H1 (cell line): ENCODE data around the gene CC2D1A. TPM values are rescaled to one million over a fixed set of nuclear protein-coding genes. Genes with fewer than 3 reads are reported as not detected.

ENCODE experiments used
- BACH1 ChIP-seq: IDR thresholded peaks from 2 replicates; pipeline ENCODE4 v1.6.1; 2012; ENCODE audit warnings: low read length, improper control_type of control experiment
- BRCA1 ChIP-seq: IDR thresholded peaks from 2 replicates; pipeline ENCODE4 v1.6.1; 2012; ENCODE audit warnings: low read depth, low read length, improper control_type of control experiment
- CHD2 ChIP-seq: IDR thresholded peaks from 2 replicates; pipeline ENCODE4 v1.6.1; 2012; ENCODE audit warnings: low read length, improper control_type of control experiment
- EGR1 ChIP-seq: IDR thresholded peaks from 2 replicates; pipeline ENCODE4 v1.6.1; 2011; ENCODE audit warnings: low read depth, low read length, borderline replicate concordance
- EP300 ChIP-seq, 2 experiments: IDR thresholded peaks; 1 replicate in 1 of 2; 2 replicates in 1 of 2; pipeline ENCODE4 v1.6.1; 2011 to 2012; ENCODE audit warnings: low read depth in 2 of 2, low read length in 2 of 2, mild to moderate bottlenecking in 2 of 2, borderline replicate concordance in 1 of 2, inconsistent platforms in 1 of 2, moderate library complexity in 1 of 2
- EZH2 ChIP-seq: fragments of 200-600 bp; sonication (generic); IDR thresholded peaks from 2 replicates; pipeline ENCODE4 v1.7.1; 2012; ENCODE audit warnings: low read depth, mild to moderate bottlenecking, moderate library complexity, low read length, inconsistent platforms; ENCODE audit not compliant: severe bottlenecking
- GABPA ChIP-seq: IDR thresholded peaks from 2 replicates; pipeline ENCODE4 v1.6.1; 2011; ENCODE audit warnings: mild to moderate bottlenecking, low read length, moderate library complexity, borderline replicate concordance; ENCODE audit not compliant: insufficient read depth
- HDAC2 ChIP-seq, 2 experiments: fragments of 300-600 bp in 1 of 2; sonication (generic) in 1 of 2; IDR thresholded peaks; 2 replicates each; pipeline ENCODE4 v1.6.1; 2011 to 2012; ENCODE audit warnings: low read depth in 2 of 2, low read length in 2 of 2, mild to moderate bottlenecking in 2 of 2, moderate library complexity in 2 of 2, borderline replicate concordance in 1 of 2, inconsistent platforms in 1 of 2
- JUND ChIP-seq: IDR thresholded peaks from 2 replicates; pipeline ENCODE4 v1.6.1; 2011; ENCODE audit warnings: mild to moderate bottlenecking, improper control_type of control experiment, low read length
- KDM1A ChIP-seq: fragments of 200-600, 300-600 bp; sonication (generic); IDR thresholded peaks from 2 replicates; pipeline ENCODE4 v1.7.1; 2016; ENCODE audit warnings: mild to moderate bottlenecking, low read length, borderline replicate concordance
- KDM4A ChIP-seq: IDR thresholded peaks from one replicate; pipeline ENCODE4 v1.7.1; 2012; ENCODE audit warnings: low read depth, mild to moderate bottlenecking, moderate library complexity, low read length, inconsistent platforms; ENCODE audit not compliant: severe bottlenecking
- NANOG ChIP-seq: IDR thresholded peaks from 2 replicates; pipeline ENCODE4 v1.6.1; 2011; ENCODE audit warnings: low read length, low read depth, mild to moderate bottlenecking, inconsistent platforms; ENCODE audit not compliant: insufficient read depth, poor library complexity, severe bottlenecking
- POLR2AphosphoS5 ChIP-seq: IDR thresholded peaks from 2 replicates; pipeline ENCODE4 v1.6.1; 2011; ENCODE audit warnings: low read depth, low read length
- RBBP5 ChIP-seq: IDR thresholded peaks from 2 replicates; pipeline ENCODE4 v1.7.1; 2012; ENCODE audit warnings: low read depth, mild to moderate bottlenecking, inconsistent platforms, low read length, moderate library complexity, borderline replicate concordance
- RFX5 ChIP-seq: IDR thresholded peaks from 2 replicates; pipeline ENCODE4 v1.6.1; 2011; ENCODE audit warnings: low read depth, low read length, improper control_type of control experiment, borderline replicate concordance
- RNF2 ChIP-seq: fragments of 200-900, 300-1000 bp; sonication (generic); IDR thresholded peaks from 2 replicates; pipeline ENCODE4 v1.7.1; 2016; ENCODE audit warnings: borderline replicate concordance, low read depth, mild to moderate bottlenecking, antibody characterized with exemption, low read length; ENCODE audit not compliant: poor library complexity, severe bottlenecking; ENCODE audit errors: missing control alignments
- RXRA ChIP-seq: IDR thresholded peaks from 2 replicates; pipeline ENCODE4 v1.6.1; 2011; ENCODE audit warnings: low read depth, mild to moderate bottlenecking, low read length, moderate library complexity; ENCODE audit not compliant: insufficient read depth
- SP1 ChIP-seq: IDR thresholded peaks from 2 replicates; pipeline ENCODE4 v1.6.1; 2011; ENCODE audit warnings: low read depth, low read length
- SP2 ChIP-seq: IDR thresholded peaks from 2 replicates; pipeline ENCODE4 v1.6.1; 2012; ENCODE audit warnings: mild to moderate bottlenecking, low read length, inconsistent platforms
- SUZ12 ChIP-seq: fragments of 200-600 bp; sonication (generic); IDR thresholded peaks from 2 replicates; pipeline ENCODE4 v1.6.1; 2012; ENCODE audit warnings: mild to moderate bottlenecking, inconsistent platforms, low read length, moderate library complexity, mixed read lengths
- TCF12 ChIP-seq: IDR thresholded peaks from 2 replicates; pipeline ENCODE4 v1.6.1; 2011; ENCODE audit warnings: low read depth, mild to moderate bottlenecking, low read length
- YY1 ChIP-seq: IDR thresholded peaks from 2 replicates; pipeline ENCODE4 v1.6.1; 2011; ENCODE audit warnings: low read depth, mild to moderate bottlenecking, low read length
- polyA plus RNA-seq, 7 experiments: library from polyadenylated mRNA; depleted of rRNA in 3 of 7; stranded (reverse) in 5 of 7; unstranded in 2 of 7; fragments of >200 nt in 5 of 7; fragments of 200-250 nt in 2 of 7; gene quantifications; 1 replicate in 5 of 7; 2 replicates in 1 of 7; 4 replicates in 1 of 7; pipeline versions ENCODE4 v1.2.1 to v1.2.3, GENCODE V29; 2011 to 2013; ENCODE audit warnings: missing spikeins in 2 of 7, mixed read lengths in 2 of 7
- total RNA-seq: library from RNA; stranded (reverse); fragmentation: NEBNext Ultra II Directional; extraction: Animal tissue kit (Norgen Biotek cat#: 25700); gene quantifications from 2 replicates; pipeline ENCODE4 v1.2.1, GENCODE V29; 2021
- TF ChIP-seq, protein P1 (sequence below): IDR thresholded peaks from 2 replicates; pipeline ENCODE4 v1.6.1; 2012; ENCODE audit warnings: inconsistent platforms

CC2D1A gene
- total and polyA plus RNA-seq, 2 of the 8 experiments (the other 6 are each of a cell fraction or from before 2014, with no cell fraction given), result 12.5 to 33.0 TPM

DNA sequence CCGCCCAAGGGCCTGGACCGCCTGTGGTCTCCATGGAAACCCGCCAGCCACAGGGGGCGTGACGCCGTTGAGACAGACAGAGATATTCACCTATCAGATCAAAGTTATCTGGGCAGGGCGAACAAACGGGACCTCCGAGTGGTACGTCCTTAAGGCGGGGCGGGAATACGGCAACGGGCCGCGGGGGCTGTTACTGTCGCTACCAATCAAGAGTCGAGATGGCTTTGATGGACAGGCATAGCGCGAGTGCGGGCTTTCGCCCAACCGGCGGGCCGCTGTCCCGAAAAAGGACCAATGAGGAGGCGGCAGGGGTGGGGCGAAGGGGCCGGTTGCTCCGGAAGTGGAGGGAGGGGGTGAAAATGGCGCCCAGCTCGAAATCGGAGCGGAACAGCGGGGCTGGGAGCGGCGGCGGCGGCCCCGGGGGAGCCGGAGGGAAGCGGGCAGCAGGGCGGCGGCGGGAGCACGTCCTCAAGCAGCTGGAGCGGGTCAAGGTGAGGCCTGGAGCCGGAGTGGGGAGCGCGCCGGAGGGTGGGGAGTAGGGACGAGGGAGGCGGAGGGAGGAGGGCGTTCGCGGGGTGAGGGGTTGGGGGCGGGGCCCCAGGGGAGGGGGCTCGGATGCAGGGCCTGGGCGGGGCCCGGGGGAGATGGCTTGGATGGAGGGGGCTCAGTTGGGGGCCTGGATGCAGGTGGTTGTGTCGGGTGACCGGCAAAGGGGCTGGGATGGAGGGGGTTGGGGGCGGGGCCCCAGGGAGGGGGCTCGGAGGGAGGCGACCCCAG lies 46.3 kb downstream of the CC2D1A start, which contains the start of gene DCAF15 (continued):
- TF ChIP-seq NANOG (no peak), BRCA1 (no peak), SUZ12 (no peak), EGR1 (0 out of 2 replicates have a peak, but pooled peaks have one; percentile 23), TCF12 (no peak), BACH1 (no peak), GABPA (peak; percentile 23; the same call in 1 of the 2 replicates), EZH2 (no peak), EP300 (IDR thresholded peaks at IDR 0.05; ENCODE audit: borderline replicate concordance in 1 of 2, low read depth in 2 of 2, low read length in 2 of 2) (peak in 1 of 2 experiments; percentile 4; a peak in 1 of 3 replicates), HDAC2 (IDR thresholded peaks at IDR 0.05; ENCODE audit: borderline replicate concordance in 1 of 2, low read depth in 2 of 2, low read length in 2 of 2) (no peak), SP2 (peak; percentile 89), SP1 (peak; percentile 97), RFX5 (no peak), KDM4A (peak; percentile 27), RNF2 (no peak), RXRA (no peak), YY1 (peak; percentile 96), JUND (no peak), RBBP5 (peak; percentile 33; the same call in 1 of the 2 replicates), KDM1A (no peak), POLR2AphosphoS5 (peak; percentile 61), CHD2 (peak; percentile 89)
- TF ChIP-seq, protein P1, sequence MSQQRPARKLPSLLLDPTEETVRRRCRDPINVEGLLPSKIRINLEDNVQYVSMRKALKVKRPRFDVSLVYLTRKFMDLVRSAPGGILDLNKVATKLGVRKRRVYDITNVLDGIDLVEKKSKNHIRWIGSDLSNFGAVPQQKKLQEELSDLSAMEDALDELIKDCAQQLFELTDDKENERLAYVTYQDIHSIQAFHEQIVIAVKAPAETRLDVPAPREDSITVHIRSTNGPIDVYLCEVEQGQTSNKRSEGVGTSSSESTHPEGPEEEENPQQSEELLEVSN, result no peak
